ENCODE results near the gene MBOAT1.
A peak's percentile ranks its signal among the peaks of the same experiment; 100 is the strongest.

MBOAT1 gene

DNA sequence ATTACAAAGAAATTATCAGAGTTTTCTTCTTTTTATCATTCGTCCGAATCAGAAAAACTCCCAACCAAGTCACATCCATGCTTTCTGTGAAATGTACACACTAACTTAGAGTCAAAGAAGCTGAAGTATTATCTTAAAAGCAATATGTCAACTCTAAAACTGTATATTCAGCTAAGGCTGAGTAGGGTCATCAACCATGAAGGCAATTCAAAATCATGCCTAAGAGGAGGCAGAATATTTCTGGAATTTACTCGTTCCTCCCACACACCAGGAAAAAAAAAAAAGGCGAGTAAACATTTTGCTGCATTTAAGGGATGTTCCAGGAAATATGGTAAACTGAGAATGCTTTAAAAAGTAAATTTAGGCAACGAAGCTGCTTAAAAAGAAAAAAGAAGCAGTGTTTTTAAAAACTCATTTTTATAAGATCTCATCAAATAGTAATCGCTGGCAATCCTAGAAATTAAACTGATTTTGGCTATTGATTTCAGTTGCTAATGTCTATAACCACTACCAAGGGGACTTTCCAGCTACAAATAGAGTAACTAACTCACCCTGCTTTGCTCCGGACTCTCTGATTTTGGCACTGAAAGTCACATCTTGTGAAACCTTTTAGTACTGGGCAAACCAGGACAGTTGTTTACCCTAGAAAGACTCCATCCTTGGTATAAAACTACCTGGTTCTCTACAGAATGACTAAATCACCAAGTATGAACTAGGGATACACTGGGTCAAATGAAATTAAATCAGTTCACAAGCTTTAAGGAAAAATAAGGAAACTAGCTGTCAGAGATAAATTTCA lies 82.8 kb downstream of the MBOAT1 start:
- no peak for DNase-seq

GRCh38 chr6:20128018-20128417 lies 84.3 kb downstream of the MBOAT1 start:
- no peak for DNase-seq

- peak; percentile 85 for DNase-seq
These were observed 85.2 kb downstream of the MBOAT1 start for GRCh38 chr6:20126789-20127653.

- no peak for DNase-seq
These were observed 86.0 kb downstream of the MBOAT1 start for GRCh38 chr6:20126102-20126752.

- DNase-seq: no peak
These were observed 87.7 kb downstream of the MBOAT1 start for GRCh38 chr6:20124545-20124944.

DNA sequence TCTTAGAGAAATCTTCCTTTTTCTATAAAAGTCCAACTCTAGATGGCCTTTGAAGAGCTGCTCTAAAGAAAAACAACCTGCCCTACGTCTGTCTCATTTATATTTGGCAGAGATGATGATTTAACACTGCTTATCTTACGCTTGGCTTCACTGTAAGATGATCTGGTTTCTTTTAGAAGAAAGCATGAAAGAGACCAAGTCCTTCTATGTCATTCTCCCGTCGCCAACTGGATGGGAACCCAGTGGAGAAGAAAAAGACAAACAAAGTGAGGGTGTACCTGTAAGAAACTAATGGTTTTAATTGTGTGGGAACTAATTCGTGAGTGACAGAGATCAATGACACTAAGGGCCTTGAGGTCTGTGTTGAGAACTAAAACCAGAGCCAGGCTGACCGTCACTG lies 92.8 kb downstream of the MBOAT1 start:
- DNase-seq: no peak

- DNase-seq: no peak
These were observed 93.4 kb downstream of the MBOAT1 start for GRCh38 chr6:20118892-20119291.

- no peak for DNase-seq
These were observed 94.8 kb downstream of the MBOAT1 start for GRCh38 chr6:20117474-20117873.

GRCh38 chr6:20116792-20117191 lies 95.5 kb downstream of the MBOAT1 start:
- DNase-seq: no peak

GRCh38 chr6:20115246-20115980 lies 96.9 kb downstream of the MBOAT1 start:
- DNase-seq: no peak

GRCh38 chr6:20113649-20114224 lies 98.5 kb downstream of the MBOAT1 start:
- DNase-seq: no peak

- no peak for DNase-seq
These were observed 99.4 kb downstream of the MBOAT1 start for GRCh38 chr6:20112841-20113240.

- no peak for DNase-seq
These were observed 100.0 kb downstream of the MBOAT1 start for GRCh38 chr6:20112241-20112640.

DNA sequence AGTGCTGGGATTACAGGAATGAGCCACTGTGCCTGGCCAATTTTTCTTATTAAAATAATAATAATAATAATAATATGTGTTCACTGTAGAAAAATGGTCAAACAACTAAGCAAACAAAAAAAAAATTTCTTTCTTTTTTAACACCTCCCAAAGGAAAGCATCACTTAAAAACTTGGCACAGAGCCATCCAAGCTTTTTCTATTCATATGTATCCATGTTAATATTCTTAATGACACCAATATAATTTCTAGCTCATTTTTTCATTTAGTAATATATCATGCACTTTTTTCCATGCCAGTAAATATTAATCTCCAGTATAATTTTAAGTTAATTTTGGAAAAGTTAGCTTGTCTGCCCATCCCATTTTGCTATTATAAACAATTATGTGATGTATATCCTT lies 101.8 kb downstream of the MBOAT1 start:
- DNase-seq: no peak

GRCh38 chr6:20109526-20109925 lies 102.7 kb downstream of the MBOAT1 start:
- DNase-seq: no peak

DNA sequence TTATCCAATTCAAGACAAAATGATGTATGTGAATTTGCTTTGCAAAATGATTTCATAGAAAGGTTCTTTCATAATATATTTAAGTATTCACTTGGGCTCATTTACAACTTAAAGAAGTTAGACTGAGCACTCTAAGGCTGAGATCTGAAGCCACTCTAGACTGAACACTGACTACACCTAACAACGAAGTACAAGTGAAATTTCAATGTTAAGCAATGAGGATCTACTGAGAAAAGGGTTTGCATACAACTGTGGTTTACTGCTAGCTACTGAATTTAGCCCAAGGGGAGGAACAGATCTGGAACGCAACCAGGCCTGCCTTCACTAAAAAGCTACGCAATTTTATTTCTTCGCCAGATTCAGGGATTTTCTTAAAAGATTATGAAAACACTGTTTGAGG lies 106.4 kb downstream of the MBOAT1 start:
- no peak for DNase-seq

DNA sequence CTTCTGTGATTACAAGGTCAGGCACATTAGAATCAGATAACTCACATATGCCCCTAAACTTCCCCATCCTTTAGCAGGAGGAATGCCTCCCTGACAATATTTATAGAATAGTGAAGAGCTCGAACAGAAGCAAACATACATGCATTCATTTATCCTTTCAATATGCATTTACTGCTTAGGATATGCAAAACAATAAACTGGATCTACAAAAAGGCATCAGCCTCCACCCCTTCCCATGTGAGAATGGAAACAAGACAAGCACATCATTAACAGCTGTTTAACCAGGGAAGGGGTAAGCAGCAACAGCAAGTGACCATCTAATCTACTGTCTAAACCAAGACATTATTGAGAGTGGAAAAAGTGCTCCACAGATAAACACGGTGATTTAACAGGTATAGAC lies 107.6 kb downstream of the MBOAT1 start:
- DNase-seq: no peak

- no peak for DNase-seq
These were observed 109.7 kb downstream of the MBOAT1 start for GRCh38 chr6:20102397-20103073.

GRCh38 chr6:20099156-20099555 lies 113.1 kb downstream of the MBOAT1 start:
- no peak for DNase-seq

DNA sequence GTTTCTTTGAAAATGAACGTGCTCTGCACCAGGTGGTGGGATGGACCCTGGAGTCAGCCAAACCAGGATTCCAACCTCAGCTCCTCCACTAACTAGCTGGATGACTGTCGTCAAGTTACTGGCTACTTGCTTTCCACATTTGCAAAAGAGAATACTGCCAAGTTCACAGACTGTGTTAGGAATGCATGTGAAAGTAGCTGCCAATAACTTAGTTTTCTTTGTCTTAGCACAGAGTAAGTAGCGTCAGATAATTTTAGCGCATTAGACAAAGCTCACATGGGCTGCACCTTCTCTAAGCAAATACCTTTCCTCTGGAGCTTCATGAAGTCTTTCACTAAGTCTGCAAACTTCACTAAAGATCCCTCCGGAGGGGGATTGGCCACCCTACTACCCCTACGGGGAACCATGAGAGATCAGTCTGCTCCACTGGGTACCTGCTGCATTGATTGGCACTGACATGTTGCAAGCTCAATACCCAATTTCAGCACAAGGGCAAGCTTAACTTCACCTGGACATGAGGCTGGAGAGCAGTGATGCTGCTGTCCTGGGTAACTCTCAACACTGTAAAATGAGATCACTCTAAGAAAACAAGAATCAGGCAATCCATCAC lies 113.9 kb downstream of the MBOAT1 start:
- no peak for DNase-seq

DNA sequence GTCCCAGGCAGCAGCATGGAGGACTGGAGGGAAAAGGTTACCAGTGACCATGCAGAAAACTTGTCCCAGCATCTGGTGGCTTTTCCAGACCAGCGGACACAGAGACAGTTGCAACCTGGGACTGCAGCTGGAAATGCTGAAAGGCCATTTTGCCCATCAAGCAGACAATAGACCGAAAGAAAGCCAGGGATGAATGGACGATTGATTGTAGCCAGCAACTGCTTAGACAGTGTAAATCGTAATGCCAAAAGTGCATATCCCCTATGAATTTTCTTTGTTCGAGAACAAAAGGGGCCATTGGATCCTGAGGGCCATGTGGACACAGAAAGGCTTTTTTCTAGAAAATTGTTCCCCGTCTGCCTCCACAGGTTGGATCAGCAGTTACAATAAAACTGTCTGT lies 115.7 kb downstream of the MBOAT1 start:
- no peak for DNase-seq

- no peak for DNase-seq
These were observed 116.8 kb downstream of the MBOAT1 start for GRCh38 chr6:20095436-20095835.
